GM21529 (cell line): ENCODE results near the gene TSPAN1.

Experiments used
- ATAC-seq: cut with Tn5 transposase; IDR thresholded peaks from one replicate; pipeline ENCODE4 v1.9.1; 2021; ENCODE audit not compliant: unreplicated experiment

The TSPAN1 gene

GRCh38 chr1:46174448-46175231, at the start of gene TSPAN1:
TSS of gene TSPAN1 (plus strand) at chr1:46175087. CDS start at chr1:46181108, 6,021 bp downstream.
- ATAC-seq = no peak

- no peak for ATAC-seq
These were observed 46.5 kb upstream of the TSPAN1 start for GRCh38 chr1:46128344-46128743.

- ATAC-seq = no peak
These were observed 44.8 kb upstream of the TSPAN1 start for GRCh38 chr1:46130121-46130520.

DNA sequence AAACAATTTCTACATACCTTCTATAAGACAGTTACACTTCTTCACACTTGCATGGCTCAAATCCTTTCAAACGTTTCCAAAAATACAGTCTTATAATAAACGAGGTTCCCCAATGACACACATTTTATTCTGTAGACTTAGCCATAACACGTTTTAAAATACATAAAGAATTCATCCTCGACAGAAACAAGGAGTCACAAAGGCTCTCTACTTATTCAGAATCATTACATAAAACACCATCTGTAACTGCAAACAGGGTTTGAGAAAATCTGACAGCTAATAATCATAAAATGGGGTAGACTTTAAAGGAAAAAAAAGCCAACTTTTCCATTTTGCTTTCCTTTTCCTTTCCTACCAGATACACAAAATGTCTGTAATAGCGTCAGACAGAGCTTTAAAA, 44.3 kb upstream of the TSPAN1 start:
- no peak for ATAC-seq

- ATAC-seq = no peak
These were observed 43.8 kb upstream of the TSPAN1 start for GRCh38 chr1:46131093-46131492.

- ATAC-seq = no peak
These were observed 43.0 kb upstream of the TSPAN1 start for GRCh38 chr1:46131712-46132528.

GRCh38 chr1:46132529-46133180, 42.2 kb upstream of the TSPAN1 start, which contains the start of gene PIK3R3:
TSS of gene PIK3R3 (minus strand) at chr1:46132629. CDS start at chr1:46131952, 677 bp downstream.
- peak; percentile 88 for ATAC-seq

- ATAC-seq = peak; percentile 53
These were observed 41.7 kb upstream of the TSPAN1 start for GRCh38 chr1:46133181-46133658.

GRCh38 chr1:46133781-46134350, 41.0 kb upstream of the TSPAN1 start:
- ATAC-seq = no peak

- no peak for ATAC-seq
These were observed 40.1 kb upstream of the TSPAN1 start for GRCh38 chr1:46134660-46135331.

DNA sequence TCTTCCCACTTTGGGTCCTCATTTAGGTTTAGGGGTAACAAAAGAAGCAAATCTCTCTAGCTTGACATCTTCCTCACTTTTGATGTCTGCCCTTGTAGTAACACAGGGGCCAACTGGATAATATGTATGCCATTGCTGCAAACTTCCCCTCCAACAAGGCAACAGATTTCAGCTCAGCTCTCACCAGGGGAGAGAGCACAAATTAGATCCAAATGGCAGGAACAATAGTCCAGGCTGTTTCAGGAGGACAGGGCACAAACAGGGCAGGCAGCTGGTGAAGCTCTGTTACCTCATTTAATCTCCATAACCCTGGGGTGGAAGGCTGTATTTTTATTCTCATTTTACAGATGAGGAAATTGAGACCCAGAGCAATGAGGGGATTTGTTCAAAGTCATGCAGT, 38.2 kb upstream of the TSPAN1 start:
- ATAC-seq = no peak

DNA sequence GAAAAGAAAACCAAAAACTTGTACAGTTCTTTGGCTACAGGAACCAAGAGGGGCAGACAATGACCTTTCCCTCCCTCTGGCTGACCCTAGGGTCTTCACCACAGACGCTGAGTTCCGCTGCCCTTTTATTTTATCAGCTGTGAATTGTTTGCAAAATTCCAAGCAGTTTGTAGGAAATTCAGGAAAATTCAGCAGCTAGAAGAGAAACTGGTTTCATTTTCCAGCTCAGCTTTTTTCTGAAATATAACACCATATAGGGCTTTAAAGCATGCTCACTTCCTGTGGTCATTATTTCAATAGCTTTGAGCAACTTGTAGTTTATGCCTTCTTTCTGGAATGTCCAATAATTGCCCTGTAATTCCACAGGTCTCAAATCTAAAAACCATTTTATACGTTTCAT, 37.0 kb upstream of the TSPAN1 start:
- ATAC-seq = no peak

DNA sequence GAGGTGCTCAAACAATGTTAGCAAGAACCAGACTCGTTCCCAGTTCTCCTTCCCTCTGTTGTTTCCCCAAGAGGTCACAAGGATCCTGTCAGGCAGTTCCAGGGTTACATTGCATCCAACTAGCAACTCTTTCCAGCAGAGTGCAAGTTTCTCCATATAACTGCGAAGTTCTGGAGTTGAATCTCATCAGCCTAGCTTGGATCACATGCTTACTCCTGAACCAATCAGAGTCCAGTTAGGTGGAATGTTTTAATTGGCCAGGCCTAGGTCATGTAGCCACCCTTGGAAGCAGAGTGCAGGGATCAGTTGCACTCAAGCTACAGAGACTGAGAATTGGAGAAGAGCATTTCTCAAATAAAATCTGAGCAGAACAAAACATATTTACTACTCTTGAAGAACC, 26.6 kb upstream of the TSPAN1 start:
- ATAC-seq = no peak

- ATAC-seq = no peak
These were observed 24.8 kb upstream of the TSPAN1 start for GRCh38 chr1:46150085-46150484.

DNA sequence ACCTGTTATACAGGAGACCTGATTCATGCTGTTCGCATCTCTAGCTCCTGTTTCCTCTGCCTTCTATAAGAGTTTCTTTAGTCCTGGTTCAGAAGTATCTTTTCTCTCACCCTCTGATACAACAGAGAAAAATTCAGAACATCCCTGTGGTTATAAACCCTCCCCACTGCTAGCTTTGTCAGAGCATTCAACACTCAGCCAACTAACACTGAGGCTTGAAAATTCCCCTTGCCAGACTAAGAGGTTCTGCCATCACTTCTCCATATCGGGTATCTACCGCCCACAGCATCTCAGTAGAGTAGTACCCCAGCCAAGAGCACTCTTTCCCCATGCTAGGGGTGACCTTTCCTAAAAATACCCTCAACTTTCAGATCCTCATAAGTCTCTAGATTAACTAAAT, 22.9 kb upstream of the TSPAN1 start:
- no peak for ATAC-seq

- ATAC-seq = no peak
These were observed 21.7 kb upstream of the TSPAN1 start for GRCh38 chr1:46153228-46153627.

DNA sequence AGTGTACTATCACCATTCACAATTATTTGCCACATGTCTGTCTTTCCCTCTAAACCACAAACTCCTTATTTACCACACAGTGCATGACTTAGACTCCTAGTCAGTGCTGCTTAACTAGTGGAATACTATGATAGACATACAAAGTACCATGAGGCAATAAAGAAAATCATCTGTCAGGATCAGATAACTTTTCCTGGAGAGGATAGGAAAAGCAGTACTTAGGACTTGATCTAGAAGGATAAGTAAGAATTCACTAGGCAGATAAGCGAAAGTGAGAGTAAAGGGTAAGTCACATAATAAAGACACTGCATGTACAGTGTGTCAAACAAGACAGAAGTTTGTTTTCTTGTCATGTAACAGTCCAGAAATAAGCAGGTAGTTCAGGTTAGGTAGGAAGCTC, 21.2 kb upstream of the TSPAN1 start:
- no peak for ATAC-seq

GRCh38 chr1:46157916-46158311, 17.0 kb upstream of the TSPAN1 start:
- ATAC-seq = no peak

GRCh38 chr1:46158312-46159281, 16.3 kb upstream of the TSPAN1 start:
- ATAC-seq = peak; percentile 55
